ENCODE results near the gene LPIN1.

- TF ChIP-seq EZH2 (IDR thresholded peaks at IDR 0.05; ENCODE audit: borderline replicate concordance) (no peak), CTCF (IDR thresholded peaks at IDR 0.05; ENCODE audit: poor library complexity) (no peak), EZH2phosphoT487 (IDR thresholded peaks at IDR 0.05; ENCODE audit: low read depth, severe bottlenecking, unreplicated experiment) (no peak)
Measured at GRCh38 chr2:11717623-11718022, 28.8 kb upstream of the LPIN1 start.
